Measurements from ENCODE around the gene WWOX. TPM values are rescaled to one million over a fixed set of nuclear protein-coding genes. Genes with fewer than 3 reads are reported as not detected.

WWOX gene
- total RNA-seq, 1 experiment from 2014 or later: 15.6 TPM

GRCh38 chr16:78727536-78727935 is 628.1 kb downstream of the WWOX start:
- H4K91ac ChIP-seq (ENCODE audit: insufficient read length, low read depth, low read length): no peak overlapping the region
- no peak overlapping the region for H2AFZ ChIP-seq (ENCODE audit: low read length)
- DNase-seq: no peak
- Mint-ChIP-seq H3K27me3 (ENCODE audit: low read depth) (no peaks in the 10 kb centered on the region), H3K4me3 (no peak overlapping the region), H3K4me1 (no peaks in the 10 kb centered on the region), H3K9me3 (peaks cover 4 to 9% of the 10 kb centered on the region in 2 experiments; a peak in 4 of 5 replicates), H3K36me3 (ENCODE audit: insufficient read depth in 1 of 3, low read depth in 3 of 3) (no peaks in the 10 kb centered on the region), H3K27ac (no peak overlapping the region)
- H2BK15ac ChIP-seq (ENCODE audit: low read depth, low read length): no peak overlapping the region
- H3K9me3 ChIP-seq (ENCODE audit: control insufficient read depth, low read depth, low read length): no peaks in the 10 kb centered on the region
- H2BK5ac ChIP-seq (ENCODE audit: insufficient read length, low read length): no peak overlapping the region
- TF ChIP-seq, protein P1, sequence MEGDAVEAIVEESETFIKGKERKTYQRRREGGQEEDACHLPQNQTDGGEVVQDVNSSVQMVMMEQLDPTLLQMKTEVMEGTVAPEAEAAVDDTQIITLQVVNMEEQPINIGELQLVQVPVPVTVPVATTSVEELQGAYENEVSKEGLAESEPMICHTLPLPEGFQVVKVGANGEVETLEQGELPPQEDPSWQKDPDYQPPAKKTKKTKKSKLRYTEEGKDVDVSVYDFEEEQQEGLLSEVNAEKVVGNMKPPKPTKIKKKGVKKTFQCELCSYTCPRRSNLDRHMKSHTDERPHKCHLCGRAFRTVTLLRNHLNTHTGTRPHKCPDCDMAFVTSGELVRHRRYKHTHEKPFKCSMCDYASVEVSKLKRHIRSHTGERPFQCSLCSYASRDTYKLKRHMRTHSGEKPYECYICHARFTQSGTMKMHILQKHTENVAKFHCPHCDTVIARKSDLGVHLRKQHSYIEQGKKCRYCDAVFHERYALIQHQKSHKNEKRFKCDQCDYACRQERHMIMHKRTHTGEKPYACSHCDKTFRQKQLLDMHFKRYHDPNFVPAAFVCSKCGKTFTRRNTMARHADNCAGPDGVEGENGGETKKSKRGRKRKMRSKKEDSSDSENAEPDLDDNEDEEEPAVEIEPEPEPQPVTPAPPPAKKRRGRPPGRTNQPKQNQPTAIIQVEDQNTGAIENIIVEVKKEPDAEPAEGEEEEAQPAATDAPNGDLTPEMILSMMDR (conservative IDR thresholded peaks at IDR 0.05): peak; percentile 57
- no peak overlapping the region for H3K18ac ChIP-seq (ENCODE audit: insufficient read length, low read depth, low read length)
- H4K8ac ChIP-seq (replicated peaks; ENCODE audit: insufficient read length, low read depth, low read length): no peak overlapping the region
- H4K20me1 ChIP-seq (ENCODE audit: control insufficient read depth, insufficient read depth, insufficient read length): no peaks in the 10 kb centered on the region
- H3K4me1 ChIP-seq (ENCODE audit: insufficient read depth, low read length): no peaks in the 10 kb centered on the region
- no CpG with 5 or more reads among the region's 2 CpGs for WGBS (ENCODE audit: extremely low coverage, insufficient read length, low lambda C conversion rate)
- no peak overlapping the region for H2BK12ac ChIP-seq (ENCODE audit: insufficient read length, low read depth, low read length)
- no peak overlapping the region for H3K14ac ChIP-seq (ENCODE audit: insufficient read depth, low read length)
- no peak overlapping the region for H3K56ac ChIP-seq (ENCODE audit: insufficient read length, low read depth, low read length)
- H3T11ph ChIP-seq (ENCODE audit: low read length): no peak overlapping the region
- H3K79me1 ChIP-seq (ENCODE audit: insufficient read depth, low read depth, low read length, poor library complexity, severe bottlenecking): no peaks in the 10 kb centered on the region
- no peak overlapping the region for H2BK120ac ChIP-seq (ENCODE audit: low read depth, low read length, poor library complexity, severe bottlenecking)
- no peak overlapping the region for H2AK5ac ChIP-seq (ENCODE audit: insufficient read length, low read length)
- H3K4ac ChIP-seq (ENCODE audit: low read depth, low read length): no peak overlapping the region
- no peak overlapping the region for H3K27ac ChIP-seq (ENCODE audit: insufficient read length, low read depth, low read length)
- H3K23me2 ChIP-seq (ENCODE audit: insufficient read length, low read depth, low read length, poor library complexity, severe bottlenecking): no peaks in the 10 kb centered on the region
- no peak overlapping the region for H4K5ac ChIP-seq (ENCODE audit: insufficient read length, low read depth, low read length)
- H3K79me2 ChIP-seq (ENCODE audit: insufficient read depth, low read length): no peaks in the 10 kb centered on the region
- no peaks in the 10 kb centered on the region for H3K27me3 ChIP-seq (ENCODE audit: insufficient read depth, low read length)
- H3K23ac ChIP-seq (ENCODE audit: insufficient read length, low read depth, low read length): no peak overlapping the region
- no peak overlapping the region for H3K9ac ChIP-seq (ENCODE audit: extremely low read depth, insufficient read length, low read length)
- no peak overlapping the region for H3K4me2 ChIP-seq (ENCODE audit: insufficient read depth, insufficient read length, low read length)
- no peak overlapping the region for H2BK20ac ChIP-seq (ENCODE audit: low read depth, low read length, poor library complexity, severe bottlenecking)
